Stomach (tissue), 9 donors: Measurements from ENCODE around the gene SMCR8. TPM values are rescaled to one million over a fixed set of nuclear protein-coding genes. Genes with fewer than 3 reads are reported as not detected.

Source experiments
- DNase-seq, 2 donors: peaks; one replicate each; pipeline versions ENCODE4 v3.0.0 to v3.0.0-alpha.2; 2013 to 2019
- H3K27ac ChIP-seq, 5 donors: fragments of 200-600 bp in 4 of 5; sonication (generic) in 4 of 5; one replicate each; pipeline ENCODE4 v1.5.1; 2013 to 2019; ENCODE audit warnings: mild to moderate bottlenecking in 1 of 5, moderate library complexity in 1 of 5
- H3K27me3 ChIP-seq, 3 donors: fragments of 200-600 bp; sonication (generic); one replicate each; pipeline ENCODE4 v1.5.1; 2017 to 2019; ENCODE audit warnings: mixed run types in 1 of 3
- H3K36me3 ChIP-seq, 4 donors: fragments of 200-600 bp; sonication (generic); 1 replicate in 3 of 4; 2 replicates in 1 of 4; pipeline ENCODE4 v1.5.1; 2016 to 2019
- H3K4me1 ChIP-seq, 4 donors: fragments of 200-600 bp; sonication (generic); one replicate each; pipeline ENCODE4 v1.5.1; 2016 to 2019
- H3K4me3 ChIP-seq, 4 donors: fragments of 200-600 bp; sonication (generic) in 3 of 4; one replicate each; pipeline ENCODE4 v1.5.1; 2016 to 2019; ENCODE audit warnings: mild to moderate bottlenecking in 1 of 4
- H3K9me3 ChIP-seq, 4 donors: fragments of 200-600 bp; sonication (generic); one replicate each; pipeline ENCODE4 v1.5.1; 2016 to 2019
- EP300 ChIP-seq: sonication (generic); formaldehyde crosslinking; IDR thresholded peaks from one replicate; pipeline ENCODE4 v1.6.1; 2017; ENCODE audit warnings: antibody characterized with exemption
- POLR2A ChIP-seq, 4 donors: fragments of 450-650 bp; IDR thresholded peaks; one replicate each; pipeline ENCODE4 v1.6.1; 2016; ENCODE audit warnings: antibody characterized with exemption in 4 of 4, control low read depth in 2 of 4, mild to moderate bottlenecking in 1 of 4, moderate library complexity in 1 of 4
- POLR2AphosphoS5 ChIP-seq, 3 donors: sonication (generic); formaldehyde crosslinking; IDR thresholded peaks; one replicate each; pipeline ENCODE4 v1.6.1; 2016; ENCODE audit warnings: antibody characterized with exemption in 3 of 3
- WGBS, 5 donors: extraction: QIAGEN DNeasy Blood & Tissue Kit in 3 of 5; methylation state at CpG; one replicate each; pipeline versions ENCODE4 v1.1.5 to v1.1.7; 2013 to 2018; 5-methylcytosine and 5-hydroxymethylcytosine counted together
- intact Hi-C: fragments of 100-400 bp; cut with DNase I; formaldehyde crosslinking; loops from one replicate; pipeline ENCODE4 v1.15.1; 2023; ENCODE audit warnings: low total_unique reads
- polyA plus RNA-seq, 3 donors: library from polyadenylated mRNA; stranded (reverse); fragments of 200-250 nt; gene quantifications; one replicate each; pipeline ENCODE4 v1.2.3, GENCODE V29; 2013
- total RNA-seq, 5 donors: library from RNA; depleted of rRNA; stranded (reverse); fragments of >200 nt; gene quantifications; one replicate each; pipeline versions ENCODE4 v1.1.0 to v1.2.3, GENCODE V29; 2014 to 2016
- TF ChIP-seq, protein P1 (sequence below), 7 experiments: fragments of 450-650 bp in 4 of 7; fragments of 200-600 bp in 3 of 7; sonication (generic) in 3 of 7; IDR thresholded peaks; one replicate each; pipeline ENCODE4 v1.5.1; 2016 to 2019; ENCODE audit warnings: antibody characterized with exemption in 7 of 7, control low read depth in 2 of 7, mild to moderate bottlenecking in 1 of 7
- donor health status: healthy with polysubstance abuse.
- donor health status: Bipolar disorder and iron deficiency.
- donor health status: healthy.

Gene SMCR8
- total and polyA plus RNA-seq, 8 donors: 2.4 to 17.9 (median 6.1) TPM

GRCh38 chr17:18267927-18268711, 47.0 kb upstream of the SMCR8 start:
- TF ChIP-seq, protein P1, sequence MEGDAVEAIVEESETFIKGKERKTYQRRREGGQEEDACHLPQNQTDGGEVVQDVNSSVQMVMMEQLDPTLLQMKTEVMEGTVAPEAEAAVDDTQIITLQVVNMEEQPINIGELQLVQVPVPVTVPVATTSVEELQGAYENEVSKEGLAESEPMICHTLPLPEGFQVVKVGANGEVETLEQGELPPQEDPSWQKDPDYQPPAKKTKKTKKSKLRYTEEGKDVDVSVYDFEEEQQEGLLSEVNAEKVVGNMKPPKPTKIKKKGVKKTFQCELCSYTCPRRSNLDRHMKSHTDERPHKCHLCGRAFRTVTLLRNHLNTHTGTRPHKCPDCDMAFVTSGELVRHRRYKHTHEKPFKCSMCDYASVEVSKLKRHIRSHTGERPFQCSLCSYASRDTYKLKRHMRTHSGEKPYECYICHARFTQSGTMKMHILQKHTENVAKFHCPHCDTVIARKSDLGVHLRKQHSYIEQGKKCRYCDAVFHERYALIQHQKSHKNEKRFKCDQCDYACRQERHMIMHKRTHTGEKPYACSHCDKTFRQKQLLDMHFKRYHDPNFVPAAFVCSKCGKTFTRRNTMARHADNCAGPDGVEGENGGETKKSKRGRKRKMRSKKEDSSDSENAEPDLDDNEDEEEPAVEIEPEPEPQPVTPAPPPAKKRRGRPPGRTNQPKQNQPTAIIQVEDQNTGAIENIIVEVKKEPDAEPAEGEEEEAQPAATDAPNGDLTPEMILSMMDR (IDR thresholded peaks at IDR 0.05): no peak
- no peak for TF ChIP-seq EP300
- TF ChIP-seq POLR2A (IDR thresholded peaks at IDR 0.05): no peak
- TF ChIP-seq POLR2AphosphoS5 (IDR thresholded peaks at IDR 0.05): no peak
- no peak overlapping the region for H3K4me3 ChIP-seq
- intact Hi-C loops: loop anchor here (10.0 kb wide), 1 partner anchor 47 kb away; the partner anchor contains the start of genes SMCR8 and TOP3A
- H3K4me1 ChIP-seq: peaks cover 0 to 8% (median 4%) of the 10 kb centered on the region in 4 donors
- H3K36me3 ChIP-seq: peaks cover 21 to 50% (median 42%) of the 10 kb centered on the region in 4 donors
- H3K9me3 ChIP-seq: no peaks in the 10 kb centered on the region
- H3K27me3 ChIP-seq: no peaks in the 10 kb centered on the region
- 52 to 56% (median 53%) methylated on average over 13 to 14 of the region's 14 CpGs for WGBS, 5 donors
- no peak overlapping the region for H3K27ac ChIP-seq
- DNase-seq: no peak

GRCh38 chr17:18270046-18270931, 44.8 kb upstream of the SMCR8 start:
- H3K4me1 ChIP-seq: peaks cover 0 to 7% (median 3%) of the 10 kb centered on the region in 4 donors
- intact Hi-C loops: no loop called here
- TF ChIP-seq EP300: no peak
- TF ChIP-seq, protein P1 (IDR thresholded peaks at IDR 0.05): no peak
- no peak for TF ChIP-seq POLR2AphosphoS5 (IDR thresholded peaks at IDR 0.05)
- no peak for TF ChIP-seq POLR2A (IDR thresholded peaks at IDR 0.05)
- H3K36me3 ChIP-seq: peaks cover 14 to 49% (median 40%) of the 10 kb centered on the region in 4 donors
- H3K9me3 ChIP-seq: no peaks in the 10 kb centered on the region
- no peak overlapping the region for H3K27ac ChIP-seq
- H3K27me3 ChIP-seq: no peaks in the 10 kb centered on the region
- no peak for DNase-seq
- WGBS, 5 donors: 76 to 91% (median 82%) methylated on average over 14 of the region's 14 CpGs
- no peak overlapping the region for H3K4me3 ChIP-seq

DNA sequence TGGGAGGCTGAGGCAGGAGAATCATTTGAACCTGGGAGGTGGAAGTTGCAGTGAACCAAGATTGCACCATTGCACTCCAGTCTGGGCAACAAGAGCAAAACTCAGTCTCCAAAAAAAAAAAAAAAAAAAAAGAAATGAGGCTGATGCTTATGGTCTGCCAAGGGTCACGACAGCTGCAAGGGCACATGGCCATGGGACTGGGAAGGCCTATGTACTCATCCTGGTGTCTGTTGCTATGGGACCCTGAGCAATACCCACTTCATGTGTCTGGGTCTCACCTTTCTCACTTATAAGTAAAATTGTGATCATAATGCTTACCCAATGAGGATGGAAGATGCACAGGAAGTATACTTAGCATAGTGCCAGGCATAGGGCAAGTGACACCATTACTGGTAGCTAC, 38.0 kb upstream of the SMCR8 start:
- TF ChIP-seq POLR2AphosphoS5 (IDR thresholded peaks at IDR 0.05) (no peak), EP300 (no peak), POLR2A (IDR thresholded peaks at IDR 0.05) (no peak)
- TF ChIP-seq, protein P1 (IDR thresholded peaks at IDR 0.05): no peak
- Histone ChIP-seq H3K4me1 (peaks cover 0 to 5% (median 0%) of the 10 kb centered on the region in 4 donors), H3K36me3 (peaks cover 69 to 97% (median 92%) of the 10 kb centered on the region in 4 donors), H3K4me3 (no peak overlapping the region), H3K9me3 (no peaks in the 10 kb centered on the region), H3K27ac (no peak overlapping the region), H3K27me3 (no peaks in the 10 kb centered on the region)
- intact Hi-C loops: no loop called here
- WGBS, 5 donors: 80 to 94% (median 90%) methylated on average over 1 of the region's 1 CpG
- no peak for DNase-seq

GRCh38 chr17:18278867-18279266, 36.2 kb upstream of the SMCR8 start:
- Histone ChIP-seq H3K4me3 (no peak overlapping the region), H3K27me3 (no peaks in the 10 kb centered on the region), H3K4me1 (peaks cover 0 to 5% (median 0%) of the 10 kb centered on the region in 4 donors), H3K27ac (no peak overlapping the region), H3K36me3 (peaks cover 80 to 98% (median 96%) of the 10 kb centered on the region in 4 donors), H3K9me3 (no peaks in the 10 kb centered on the region)
- TF ChIP-seq, protein P1 (IDR thresholded peaks at IDR 0.05): no peak
- TF ChIP-seq POLR2AphosphoS5 (IDR thresholded peaks at IDR 0.05) (no peak), POLR2A (IDR thresholded peaks at IDR 0.05) (no peak), EP300 (no peak)
- intact Hi-C loops: no loop called here
- DNase-seq: no peak
- whole genome bisulfite sequencing, 5 donors: 84 to 92% (median 90%) methylated on average over 3 of the region's 3 CpGs
